GM12865 (cell line): ENCODE data around the gene DLG2.

Experiments used
- DNase-seq: peaks from one replicate; pipeline ENCODE4 v3.0.0; 2010; ENCODE audit warnings: low read depth
- H3K4me3 ChIP-seq: 2 replicates; pipeline ENCODE4 v1.5.1; 2011; ENCODE audit warnings: mild to moderate bottlenecking, low read depth, low read length, control low read depth
- TF ChIP-seq, protein P1 (sequence below): IDR thresholded peaks from 2 replicates; pipeline ENCODE4 v1.5.1; 2011; ENCODE audit warnings: low read length, control low read depth, low read depth, inconsistent platforms; ENCODE audit not compliant: insufficient read depth; ENCODE audit errors: missing control alignments

DLG2 gene

DNA sequence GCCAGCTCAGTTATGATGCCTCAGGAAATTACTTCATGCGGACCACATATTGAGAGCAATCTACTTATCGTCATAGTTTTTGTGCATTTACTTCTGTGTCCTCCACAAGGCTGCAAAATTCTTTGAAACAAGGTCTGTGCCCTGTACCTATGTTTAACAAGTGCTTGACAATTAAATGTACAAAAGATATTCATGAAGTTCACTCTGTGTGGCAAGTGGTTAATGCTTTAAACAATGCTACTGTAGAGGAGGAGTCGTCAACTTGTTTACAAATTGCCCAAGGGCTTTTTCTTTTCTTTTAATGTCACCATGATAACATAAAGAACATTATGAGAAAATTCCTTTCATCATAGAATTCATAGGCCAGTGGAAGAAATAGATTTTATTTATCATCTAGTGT, 1469.5 kb downstream of the DLG2 start:
- TF ChIP-seq, protein P1, sequence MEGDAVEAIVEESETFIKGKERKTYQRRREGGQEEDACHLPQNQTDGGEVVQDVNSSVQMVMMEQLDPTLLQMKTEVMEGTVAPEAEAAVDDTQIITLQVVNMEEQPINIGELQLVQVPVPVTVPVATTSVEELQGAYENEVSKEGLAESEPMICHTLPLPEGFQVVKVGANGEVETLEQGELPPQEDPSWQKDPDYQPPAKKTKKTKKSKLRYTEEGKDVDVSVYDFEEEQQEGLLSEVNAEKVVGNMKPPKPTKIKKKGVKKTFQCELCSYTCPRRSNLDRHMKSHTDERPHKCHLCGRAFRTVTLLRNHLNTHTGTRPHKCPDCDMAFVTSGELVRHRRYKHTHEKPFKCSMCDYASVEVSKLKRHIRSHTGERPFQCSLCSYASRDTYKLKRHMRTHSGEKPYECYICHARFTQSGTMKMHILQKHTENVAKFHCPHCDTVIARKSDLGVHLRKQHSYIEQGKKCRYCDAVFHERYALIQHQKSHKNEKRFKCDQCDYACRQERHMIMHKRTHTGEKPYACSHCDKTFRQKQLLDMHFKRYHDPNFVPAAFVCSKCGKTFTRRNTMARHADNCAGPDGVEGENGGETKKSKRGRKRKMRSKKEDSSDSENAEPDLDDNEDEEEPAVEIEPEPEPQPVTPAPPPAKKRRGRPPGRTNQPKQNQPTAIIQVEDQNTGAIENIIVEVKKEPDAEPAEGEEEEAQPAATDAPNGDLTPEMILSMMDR: no peak
- H3K4me3 ChIP-seq: no peak overlapping the region
- no peak for DNase-seq

DNA sequence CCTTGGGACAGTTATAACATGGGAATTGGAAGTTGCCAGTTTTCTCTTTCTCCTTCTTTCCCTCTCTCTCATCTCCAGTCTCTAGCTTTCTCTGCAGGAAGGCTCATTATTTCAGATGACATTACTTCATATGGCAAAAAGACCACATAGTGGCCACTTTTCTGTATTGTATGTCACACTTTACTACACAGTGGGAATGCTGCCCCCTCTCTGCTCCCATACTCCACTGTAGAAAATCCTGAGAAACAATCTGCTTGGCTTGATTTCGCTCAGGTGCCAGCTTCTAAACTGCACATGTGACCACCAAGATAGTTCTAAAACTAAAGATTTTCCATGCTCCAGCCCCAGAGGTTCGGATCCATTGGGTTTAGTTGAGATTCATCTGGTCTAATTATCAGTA, 1480.3 kb downstream of the DLG2 start:
- TF ChIP-seq, protein P1: no peak
- no peak for DNase-seq
- no peak overlapping the region for H3K4me3 ChIP-seq

DNA sequence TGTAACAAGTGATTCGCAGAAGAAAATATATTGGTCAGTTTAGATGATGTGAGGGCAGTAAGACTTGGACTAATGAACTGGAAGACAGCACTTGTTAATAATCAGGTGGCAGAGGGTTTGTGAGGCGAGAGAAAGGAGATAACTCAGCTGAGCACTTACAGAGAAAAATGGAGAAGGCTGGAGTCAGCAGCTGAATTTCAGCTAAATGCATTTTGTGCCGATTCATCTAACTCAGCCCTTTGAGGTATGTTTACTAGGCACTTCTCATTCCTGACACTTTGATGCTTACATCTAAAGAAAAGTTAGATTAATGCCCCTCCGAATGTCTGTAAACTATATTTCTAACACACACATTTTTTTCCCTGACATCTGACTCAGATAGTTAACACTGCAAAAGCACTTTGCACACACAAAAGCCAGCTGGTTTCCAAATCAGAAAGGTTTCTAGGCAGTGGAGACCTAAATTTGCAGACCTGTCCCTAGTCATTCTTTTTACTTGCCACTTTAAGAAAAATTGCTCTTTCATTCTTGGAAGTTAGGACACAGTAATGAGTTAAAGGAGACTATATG, 1481.4 kb downstream of the DLG2 start:
- no peak for DNase-seq

DNA sequence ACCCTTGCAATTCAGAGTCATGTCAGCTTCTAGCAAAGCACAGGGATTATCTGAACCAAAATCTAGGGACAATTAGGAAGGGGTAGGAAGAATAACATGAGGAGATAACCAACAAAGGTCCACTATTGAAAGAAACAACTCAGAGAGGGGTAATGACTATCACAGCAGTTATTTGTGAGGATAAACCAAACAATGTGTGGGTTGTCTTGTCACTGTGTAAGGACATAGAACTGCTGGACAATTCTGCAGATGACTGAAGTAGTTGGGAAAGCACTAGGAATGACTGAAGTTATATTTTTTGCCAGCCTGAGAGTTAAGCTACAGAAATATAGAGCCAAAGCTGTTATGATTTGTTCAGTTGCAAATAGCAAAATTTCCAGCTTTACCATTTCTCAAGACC, 1482.6 kb downstream of the DLG2 start:
- no peak overlapping the region for H3K4me3 ChIP-seq
- TF ChIP-seq, protein P1: no peak
- DNase-seq: no peak

More for the DNA sequence above, 1481.4 kb downstream of the DLG2 start:
- TF ChIP-seq, protein P1: no peak
- no peak overlapping the region for H3K4me3 ChIP-seq

DNA sequence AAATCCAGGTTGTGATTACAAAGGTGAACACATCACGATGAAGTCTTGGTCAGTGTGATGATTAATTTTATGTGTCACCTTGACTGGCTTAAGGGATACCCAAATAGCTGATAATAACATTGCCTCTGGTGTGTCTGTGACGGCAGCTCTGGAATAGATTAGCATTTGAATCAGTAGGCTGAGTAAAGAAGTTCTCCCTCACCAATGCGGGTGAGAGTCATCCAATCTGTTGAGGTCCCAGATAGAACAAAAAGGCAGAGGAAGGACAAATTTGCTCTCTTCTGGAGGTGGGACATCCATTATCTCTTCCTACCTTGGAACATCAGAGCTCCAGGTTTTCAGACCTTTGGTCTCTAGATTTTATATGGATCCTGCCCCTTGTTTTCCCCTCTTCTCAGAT, 1484.7 kb downstream of the DLG2 start:
- TF ChIP-seq, protein P1: no peak
- H3K4me3 ChIP-seq: no peak overlapping the region
- DNase-seq: no peak

DNA sequence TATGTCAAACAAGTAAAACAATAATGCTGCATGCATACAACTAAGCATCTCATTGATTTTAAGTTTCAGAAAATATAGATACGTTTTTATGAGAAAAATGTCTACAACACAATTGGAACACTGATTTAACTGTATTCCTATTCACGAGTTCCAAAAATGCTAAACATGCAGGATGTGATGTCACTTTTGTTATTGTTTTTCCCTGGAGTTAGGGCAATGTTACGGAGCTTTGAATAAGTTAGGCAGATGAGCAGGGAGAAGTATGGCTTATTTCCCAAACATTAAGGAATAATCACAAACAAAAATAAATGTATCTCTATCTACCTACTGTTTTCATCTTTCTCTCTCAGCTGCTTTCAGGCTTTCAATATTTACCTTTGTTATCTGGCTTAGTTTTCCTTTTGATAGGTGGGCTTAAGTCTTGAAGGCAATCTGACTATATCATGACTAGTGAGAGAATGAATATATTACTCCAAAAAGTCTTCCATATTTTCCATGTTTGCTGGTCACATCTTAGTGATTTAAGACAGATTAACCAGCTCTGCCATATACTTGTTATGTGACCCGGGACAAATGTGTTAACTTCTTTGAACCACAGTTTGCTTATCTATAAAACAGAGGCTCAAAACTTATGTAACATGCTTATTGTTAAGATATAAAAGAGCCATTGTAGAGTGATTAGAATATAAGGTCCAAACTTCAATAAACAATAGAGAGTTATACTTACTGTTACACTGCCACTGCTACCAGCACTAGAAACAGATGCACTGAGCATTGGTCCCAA, 1486.6 kb downstream of the DLG2 start:
- DNase-seq: no peak
- H3K4me3 ChIP-seq: no peak overlapping the region
- TF ChIP-seq, protein P1: no peak
